NOMO-1 treated with DMSO at 0.1 percent for 48 hours (cell line): ENCODE results near the gene ZNF488.

ENCODE experiments used
- DNase-seq: peaks from one replicate; lab custom pipeline; 2025; ENCODE audit not compliant: unreplicated experiment; lab: John Stamatoyannopoulos, UW

Gene ZNF488

GRCh38 chr10:47367646-47368045 is 16.4 kb downstream of the ZNF488 start:
- DNase-seq: no peak

GRCh38 chr10:47366731-47367460 is 17.2 kb downstream of the ZNF488 start:
- no peak for DNase-seq

- no peak for DNase-seq
These were observed 17.9 kb downstream of the ZNF488 start for GRCh38 chr10:47366181-47366631.

GRCh38 chr10:47365431-47366180 is 18.5 kb downstream of the ZNF488 start:
- no peak for DNase-seq

- no peak for DNase-seq
These were observed 19.2 kb downstream of the ZNF488 start for GRCh38 chr10:47364911-47365310.

- no peak for DNase-seq
These were observed 19.7 kb downstream of the ZNF488 start for GRCh38 chr10:47364366-47364765.

GRCh38 chr10:47363781-47364180 is 20.3 kb downstream of the ZNF488 start:
- DNase-seq: no peak

- no peak for DNase-seq
These were observed 21.9 kb downstream of the ZNF488 start for GRCh38 chr10:47362199-47362598.

GRCh38 chr10:47361293-47361692 is 22.8 kb downstream of the ZNF488 start:
- DNase-seq: no peak

GRCh38 chr10:47360419-47361040 is 23.6 kb downstream of the ZNF488 start:
- DNase-seq: no peak

- no peak for DNase-seq
These were observed 24.3 kb downstream of the ZNF488 start for GRCh38 chr10:47359626-47360418.

- no peak for DNase-seq
These were observed 25.0 kb downstream of the ZNF488 start for GRCh38 chr10:47359101-47359500.

GRCh38 chr10:47358457-47358856 is 25.6 kb downstream of the ZNF488 start:
- DNase-seq: no peak

- DNase-seq: no peak
These were observed 26.2 kb downstream of the ZNF488 start for GRCh38 chr10:47357911-47358310.

GRCh38 chr10:47357131-47357582 is 26.9 kb downstream of the ZNF488 start:
- no peak for DNase-seq

- DNase-seq: no peak
These were observed 27.4 kb downstream of the ZNF488 start for GRCh38 chr10:47356708-47357107.

- no peak for DNase-seq
These were observed 29.2 kb downstream of the ZNF488 start for GRCh38 chr10:47354900-47355299.

GRCh38 chr10:47354165-47354564 is 29.9 kb downstream of the ZNF488 start:
- DNase-seq: no peak

- DNase-seq: no peak
These were observed 30.7 kb downstream of the ZNF488 start for GRCh38 chr10:47353351-47353750.

- no peak for DNase-seq
These were observed 31.9 kb downstream of the ZNF488 start for GRCh38 chr10:47351899-47352815.
